ENCODE results near the gene SEC61A2. TPM values are rescaled to one million over a fixed set of nuclear protein-coding genes. Genes with fewer than 3 reads are reported as not detected.

SEC61A2 gene
- total RNA-seq, 1 donor: 16.0 TPM

DNA sequence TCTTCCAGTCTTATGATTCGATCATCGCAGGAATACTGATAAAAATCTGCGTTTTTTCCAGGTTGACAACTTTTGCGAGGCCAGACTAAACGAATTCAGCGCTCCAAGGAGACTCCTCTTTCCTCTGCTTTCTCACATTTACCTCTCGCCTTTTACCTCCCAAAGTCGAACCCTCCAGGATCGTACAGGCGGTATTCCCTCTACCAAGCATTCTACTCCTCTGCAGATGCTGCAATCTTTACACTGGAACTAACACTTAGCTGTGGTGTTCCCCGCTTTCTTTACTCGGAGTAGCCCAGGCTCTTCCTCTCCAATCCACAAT lies 65.8 kb downstream of the SEC61A2 start:
- H3K4me3 ChIP-seq (ENCODE audit: low read depth, low read length): peak overlapping the region; percentile 75
- TF ChIP-seq, protein P1, sequence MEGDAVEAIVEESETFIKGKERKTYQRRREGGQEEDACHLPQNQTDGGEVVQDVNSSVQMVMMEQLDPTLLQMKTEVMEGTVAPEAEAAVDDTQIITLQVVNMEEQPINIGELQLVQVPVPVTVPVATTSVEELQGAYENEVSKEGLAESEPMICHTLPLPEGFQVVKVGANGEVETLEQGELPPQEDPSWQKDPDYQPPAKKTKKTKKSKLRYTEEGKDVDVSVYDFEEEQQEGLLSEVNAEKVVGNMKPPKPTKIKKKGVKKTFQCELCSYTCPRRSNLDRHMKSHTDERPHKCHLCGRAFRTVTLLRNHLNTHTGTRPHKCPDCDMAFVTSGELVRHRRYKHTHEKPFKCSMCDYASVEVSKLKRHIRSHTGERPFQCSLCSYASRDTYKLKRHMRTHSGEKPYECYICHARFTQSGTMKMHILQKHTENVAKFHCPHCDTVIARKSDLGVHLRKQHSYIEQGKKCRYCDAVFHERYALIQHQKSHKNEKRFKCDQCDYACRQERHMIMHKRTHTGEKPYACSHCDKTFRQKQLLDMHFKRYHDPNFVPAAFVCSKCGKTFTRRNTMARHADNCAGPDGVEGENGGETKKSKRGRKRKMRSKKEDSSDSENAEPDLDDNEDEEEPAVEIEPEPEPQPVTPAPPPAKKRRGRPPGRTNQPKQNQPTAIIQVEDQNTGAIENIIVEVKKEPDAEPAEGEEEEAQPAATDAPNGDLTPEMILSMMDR (IDR thresholded peaks at IDR 0.05; ENCODE audit: insufficient read depth, low read depth, low read length): no peak
- DNase-seq (ENCODE audit: low read depth): no peak

- TF ChIP-seq, protein P1 (IDR thresholded peaks at IDR 0.05; ENCODE audit: insufficient read depth, low read depth, low read length): no peak
Measured at GRCh38 chr10:12195603-12196506, 66.4 kb downstream of the SEC61A2 start, which contains the start of the genes CDC123 and NUDT5. Gene CDC123, plus strand, starts transcription at chr10:12196188. Its CDS starts 58 bp downstream, at chr10:12196246. Gene NUDT5, minus strand, starts transcription at chr10:12195891. Its CDS starts 9,600 bp downstream, at chr10:12186291.

GRCh38 chr10:12196531-12197211 lies 67.2 kb downstream of the SEC61A2 start:
- H3K4me3 ChIP-seq (ENCODE audit: low read depth, low read length): peak overlapping the region; percentile 75
- no peak for DNase-seq (ENCODE audit: low read depth)
- TF ChIP-seq, protein P1 (IDR thresholded peaks at IDR 0.05; ENCODE audit: insufficient read depth, low read depth, low read length): no peak

More at GRCh38 chr10:12195603-12196506, 66.4 kb downstream of the SEC61A2 start, which contains the start of the genes CDC123 and NUDT5:
- peak; percentile 93 for DNase-seq (ENCODE audit: low read depth)
- H3K4me3 ChIP-seq (ENCODE audit: low read depth, low read length): peak within 1 kb of the TSS; percentile 75

- no peak overlapping the region for H3K4me3 ChIP-seq (ENCODE audit: low read depth, low read length)
- TF ChIP-seq, protein P1 (IDR thresholded peaks at IDR 0.05; ENCODE audit: insufficient read depth, low read depth, low read length): no peak
- no peak for DNase-seq (ENCODE audit: low read depth)
Measured at GRCh38 chr10:12198156-12198555, 68.7 kb downstream of the SEC61A2 start.

- no peak overlapping the region for H3K4me3 ChIP-seq (ENCODE audit: low read depth, low read length)
- no peak for DNase-seq (ENCODE audit: low read depth)
- TF ChIP-seq, protein P1 (IDR thresholded peaks at IDR 0.05; ENCODE audit: insufficient read depth, low read depth, low read length): no peak
Measured at GRCh38 chr10:12200850-12201249, 71.4 kb downstream of the SEC61A2 start.

DNA sequence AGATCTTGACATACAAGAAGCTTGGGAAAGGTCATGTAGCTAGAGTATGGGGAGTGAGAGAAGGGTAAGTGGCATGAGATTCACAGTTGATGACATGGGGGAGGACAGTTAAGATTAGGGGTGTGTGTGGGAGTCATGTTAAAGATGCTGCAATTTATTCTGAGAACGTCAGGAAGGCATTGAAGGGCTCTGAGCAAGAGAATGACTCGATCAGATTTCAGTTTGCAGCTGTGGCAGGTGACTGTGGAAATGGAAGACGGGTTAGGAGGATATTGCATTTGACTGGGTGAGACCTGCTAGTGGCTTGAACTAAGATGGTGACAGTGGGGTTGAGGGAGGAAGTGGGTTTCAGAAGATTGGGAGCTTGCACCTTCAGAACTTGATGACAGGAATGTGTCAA lies 72.1 kb downstream of the SEC61A2 start:
- DNase-seq (ENCODE audit: low read depth): no peak
- TF ChIP-seq, protein P1 (IDR thresholded peaks at IDR 0.05; ENCODE audit: insufficient read depth, low read depth, low read length): no peak
- no peak overlapping the region for H3K4me3 ChIP-seq (ENCODE audit: low read depth, low read length)

Data from fibroblast of villous mesenchyme (primary cell).